DOHH2 (cell line): ENCODE results near the gene IL2RA.

Experiments
- CTCF ChIP-seq: fragments of 200-600 bp; sonication (generic); IDR thresholded peaks from one replicate; pipeline ENCODE4 v1.5.1; 2014; ENCODE audit warnings: antibody characterized with exemption, mild to moderate bottlenecking, low read depth, low read length; ENCODE audit not compliant: poor library complexity, severe bottlenecking
- EZH2phosphoT487 ChIP-seq: fragments of 200-600 bp; sonication (generic); IDR thresholded peaks from 2 replicates; pipeline ENCODE4 v1.6.1; 2017; ENCODE audit warnings: borderline replicate concordance, mild to moderate bottlenecking, antibody characterized with exemption, low read length, moderate library complexity, mixed read lengths

DNA sequence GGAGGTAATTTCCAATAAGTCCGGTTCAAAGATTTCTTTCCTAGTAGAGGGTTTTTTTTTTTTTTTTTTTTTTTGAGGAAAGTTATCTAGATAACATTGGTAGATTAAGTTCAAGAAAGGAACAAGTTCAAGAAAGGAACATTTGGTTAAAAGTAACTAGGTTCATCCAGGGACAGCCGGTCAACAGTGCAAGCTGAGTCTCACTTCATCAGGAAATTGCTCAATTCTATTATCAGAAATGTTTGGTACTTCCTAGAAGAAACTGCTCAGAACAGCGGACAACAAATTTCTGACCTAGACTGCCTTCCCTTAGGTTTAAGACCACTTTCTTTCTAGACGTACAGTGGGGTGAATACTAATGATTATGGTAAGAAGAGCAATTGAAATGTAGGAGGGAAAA is 3.7 kb upstream of the IL2RA start:
- TF ChIP-seq CTCF (no peak), EZH2phosphoT487 (no peak)
